ENCODE results near the gene OR6B2. TPM values are rescaled to one million over a fixed set of nuclear protein-coding genes. Genes with fewer than 3 reads are reported as not detected.
A peak's percentile ranks its signal among the peaks of the same experiment; 100 is the strongest.

The OR6B2 gene
- total RNA-seq (not detected), polyA plus RNA-seq (not detected)
- long read RNA-seq, donor 1 = 0 reads
- long read RNA-seq, donor 2 = 0 reads

DNA sequence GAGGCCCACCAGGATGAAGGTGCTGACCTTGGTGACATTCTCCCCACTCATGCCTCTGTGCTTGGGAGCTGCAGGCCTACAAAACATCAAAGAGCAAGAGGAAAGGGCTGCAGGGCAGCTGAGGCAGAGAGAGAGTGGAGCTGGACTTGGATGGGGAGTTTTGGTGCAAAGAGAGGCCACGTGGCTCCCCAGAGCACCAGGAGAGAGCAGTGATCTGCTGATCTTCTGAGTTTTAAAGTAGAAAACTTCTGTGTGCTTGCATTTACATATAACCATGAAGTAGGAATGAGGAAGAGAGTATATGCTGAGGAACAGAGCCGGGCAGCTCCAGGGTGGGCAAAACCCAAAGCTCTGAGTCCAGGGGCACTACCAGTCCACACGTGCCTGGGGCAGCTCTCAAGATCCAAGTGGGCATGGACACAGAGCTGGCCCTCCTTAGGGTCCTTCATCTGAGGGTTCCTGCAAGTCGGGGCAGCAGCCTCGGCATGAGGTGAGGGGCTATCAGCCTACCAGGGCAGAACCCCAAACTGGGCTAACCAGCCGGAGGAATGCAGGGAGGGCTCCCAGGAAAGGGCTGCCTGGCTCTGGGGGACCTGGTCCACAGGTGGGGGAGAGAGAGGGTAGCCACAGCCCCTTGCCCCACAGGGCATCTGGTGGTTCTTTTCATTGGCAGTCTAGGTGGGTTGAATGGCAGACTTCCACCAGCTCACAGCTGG is at the start of gene OR6B2:
OR6B2 (minus strand) TSS at position 51 of the 716 bp plus-strand sequence; CDS start at position 51, 0 bp downstream.
- Histone ChIP-seq H3K27ac (ENCODE audit: low read depth in 1 of 2, low read length in 2 of 2) (no peak within 1 kb of the TSS), H3K4me1 (ENCODE audit: control insufficient read depth in 1 of 2, insufficient read depth in 2 of 2, low read length in 2 of 2) (no peaks in the 10 kb centered on the region), H3K36me3 (ENCODE audit: control insufficient read depth in 1 of 2, insufficient read depth in 2 of 2, low read length in 1 of 2) (no peaks in the 10 kb centered on the region), H3K9me3 (ENCODE audit: control insufficient read depth, low read length) (no peaks in the 10 kb centered on the region), H3K4me3 (ENCODE audit: low read length in 2 of 2) (no peak within 1 kb of the TSS), H3K27me3 (ENCODE audit: control insufficient read depth in 1 of 2, insufficient read depth in 2 of 2, low read length in 1 of 2) (no peaks in the 10 kb centered on the region)
- intact Hi-C loops (cut with DNase I) = no loop called here
- 64 to 69% methylated on average over 6 of the region's 6 CpGs for WGBS, 2 donors
- DNase-seq (peak in 1 of 2 donors; percentile 51), ATAC-seq (ENCODE audit: low FRiP score) (no peak)

- Histone ChIP-seq H3K9me3 (ENCODE audit: control insufficient read depth, low read length) (peaks cover 7% of the 10 kb centered on the region), H3K4me1 (ENCODE audit: control insufficient read depth in 1 of 2, insufficient read depth in 2 of 2, low read length in 2 of 2) (no peaks in the 10 kb centered on the region), H3K27ac (ENCODE audit: low read depth in 1 of 2, low read length in 2 of 2) (no peak overlapping the region), H3K4me3 (ENCODE audit: low read length in 2 of 2) (no peak overlapping the region), H3K27me3 (ENCODE audit: control insufficient read depth in 1 of 2, insufficient read depth in 2 of 2, low read length in 1 of 2) (peaks cover 0 to 2% of the 10 kb centered on the region in 2 donors), H3K36me3 (ENCODE audit: control insufficient read depth in 1 of 2, insufficient read depth in 2 of 2, low read length in 1 of 2) (no peaks in the 10 kb centered on the region)
- ATAC-seq (ENCODE audit: low FRiP score) = no peak
- DNase-seq = no peak
- intact Hi-C loops (cut with DNase I) = no loop called here
- WGBS, 2 donors = 48 to 59% methylated on average over 2 of the region's 2 CpGs
Measured at GRCh38 chr2:240078631-240079030, 48.4 kb upstream of the OR6B2 start.

DNA sequence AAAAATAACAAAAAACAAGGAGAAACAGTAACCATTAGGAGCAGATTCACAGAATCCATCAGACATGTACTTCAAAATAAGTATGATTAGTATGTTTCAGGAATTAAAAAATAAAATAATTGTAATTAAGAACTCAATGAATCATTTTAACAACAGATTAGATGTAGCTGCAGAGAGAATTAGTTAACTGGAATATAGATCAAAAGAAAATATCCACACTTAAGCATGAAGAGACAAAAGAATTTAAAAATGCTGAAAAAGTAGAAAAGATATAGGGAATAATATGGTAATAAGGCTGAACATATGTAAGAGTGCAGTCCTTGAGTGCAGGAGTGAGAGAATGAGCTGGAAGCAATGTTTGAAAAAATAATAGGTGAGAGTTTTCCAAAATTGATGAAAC is 47.2 kb upstream of the OR6B2 start:
- H3K4me1 ChIP-seq (ENCODE audit: control insufficient read depth in 1 of 2, insufficient read depth in 2 of 2, low read length in 2 of 2) = no peaks in the 10 kb centered on the region
- H3K27me3 ChIP-seq (ENCODE audit: control insufficient read depth in 1 of 2, insufficient read depth in 2 of 2, low read length in 1 of 2) = peaks cover 0 to 2% of the 10 kb centered on the region in 2 donors
- intact Hi-C loops (cut with DNase I) = no loop called here
- ATAC-seq (ENCODE audit: low FRiP score) (no peak), DNase-seq (no peak)
- H3K4me3 ChIP-seq (ENCODE audit: low read length in 2 of 2) = no peak overlapping the region
- H3K27ac ChIP-seq (ENCODE audit: low read depth in 1 of 2, low read length in 2 of 2) = no peak overlapping the region
- H3K36me3 ChIP-seq (ENCODE audit: control insufficient read depth in 1 of 2, insufficient read depth in 2 of 2, low read length in 1 of 2) = no peaks in the 10 kb centered on the region
- H3K9me3 ChIP-seq (ENCODE audit: control insufficient read depth, low read length) = peaks cover 8% of the 10 kb centered on the region

DNA sequence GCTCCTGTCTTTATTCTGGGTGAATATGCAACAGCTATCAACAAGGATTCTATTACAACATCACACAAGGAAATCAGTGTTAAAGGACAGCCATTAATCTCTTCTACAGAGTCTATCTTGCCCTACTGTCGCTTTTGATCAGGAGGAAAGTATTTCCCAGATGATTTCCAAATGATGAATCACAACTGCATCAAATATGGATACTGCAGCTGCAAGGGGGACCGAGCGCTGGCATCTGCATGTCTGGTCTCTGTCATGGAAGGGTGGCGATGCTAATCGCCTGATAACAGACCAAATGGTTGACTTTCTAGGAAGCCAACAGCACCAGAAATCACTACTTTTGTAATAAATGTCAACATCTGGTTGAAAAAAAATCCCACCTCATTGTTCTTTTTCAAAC is 44.3 kb upstream of the OR6B2 start:
- ATAC-seq (ENCODE audit: low FRiP score) (no peak), DNase-seq (no peak)
- 49 to 88% methylated on average over 5 of the region's 5 CpGs for WGBS, 2 donors
- H3K27me3 ChIP-seq (ENCODE audit: control insufficient read depth in 1 of 2, insufficient read depth in 2 of 2, low read length in 1 of 2) = peaks cover 0 to 2% of the 10 kb centered on the region in 2 donors
- H3K4me3 ChIP-seq (ENCODE audit: low read length in 2 of 2) = no peak overlapping the region
- H3K9me3 ChIP-seq (ENCODE audit: control insufficient read depth, low read length) = peaks cover 6% of the 10 kb centered on the region
- H3K36me3 ChIP-seq (ENCODE audit: control insufficient read depth in 1 of 2, insufficient read depth in 2 of 2, low read length in 1 of 2) = no peaks in the 10 kb centered on the region
- H3K4me1 ChIP-seq (ENCODE audit: control insufficient read depth in 1 of 2, insufficient read depth in 2 of 2, low read length in 2 of 2) = no peaks in the 10 kb centered on the region
- intact Hi-C loops (cut with DNase I) = no loop called here
- no peak overlapping the region for H3K27ac ChIP-seq (ENCODE audit: low read depth in 1 of 2, low read length in 2 of 2)

- intact Hi-C loops (cut with DNase I) = no loop called here
- Histone ChIP-seq H3K9me3 (ENCODE audit: control insufficient read depth, low read length) (peaks cover 6% of the 10 kb centered on the region), H3K27me3 (ENCODE audit: control insufficient read depth in 1 of 2, insufficient read depth in 2 of 2, low read length in 1 of 2) (peaks cover 0 to 2% of the 10 kb centered on the region in 2 donors), H3K27ac (ENCODE audit: low read depth in 1 of 2, low read length in 2 of 2) (no peak overlapping the region), H3K4me3 (ENCODE audit: low read length in 2 of 2) (no peak overlapping the region), H3K36me3 (ENCODE audit: control insufficient read depth in 1 of 2, insufficient read depth in 2 of 2, low read length in 1 of 2) (no peaks in the 10 kb centered on the region), H3K4me1 (ENCODE audit: control insufficient read depth in 1 of 2, insufficient read depth in 2 of 2, low read length in 2 of 2) (no peaks in the 10 kb centered on the region)
- 78 to 87% methylated on average over 3 of the region's 3 CpGs for WGBS, 2 donors
- ATAC-seq (ENCODE audit: low FRiP score) = no peak
- no peak for DNase-seq
Measured at GRCh38 chr2:240070907-240071306, 40.7 kb upstream of the OR6B2 start.

GRCh38 chr2:240069829-240070228 is 39.6 kb upstream of the OR6B2 start:
- Histone ChIP-seq H3K36me3 (ENCODE audit: control insufficient read depth in 1 of 2, insufficient read depth in 2 of 2, low read length in 1 of 2) (no peaks in the 10 kb centered on the region), H3K9me3 (ENCODE audit: control insufficient read depth, low read length) (peaks cover 3% of the 10 kb centered on the region), H3K4me3 (ENCODE audit: low read length in 2 of 2) (no peak overlapping the region), H3K27me3 (ENCODE audit: control insufficient read depth in 1 of 2, insufficient read depth in 2 of 2, low read length in 1 of 2) (no peaks in the 10 kb centered on the region), H3K4me1 (ENCODE audit: control insufficient read depth in 1 of 2, insufficient read depth in 2 of 2, low read length in 2 of 2) (no peaks in the 10 kb centered on the region), H3K27ac (ENCODE audit: low read depth in 1 of 2, low read length in 2 of 2) (no peak overlapping the region)
- 29 to 50% methylated on average over 1 of the region's 1 CpG for WGBS, 2 donors
- DNase-seq (no peak), ATAC-seq (ENCODE audit: low FRiP score) (no peak)
- intact Hi-C loops (cut with DNase I) = no loop called here

- H3K36me3 ChIP-seq (ENCODE audit: control insufficient read depth in 1 of 2, insufficient read depth in 2 of 2, low read length in 1 of 2) = no peaks in the 10 kb centered on the region
- intact Hi-C loops (cut with DNase I) = no loop called here
- no peak overlapping the region for H3K4me3 ChIP-seq (ENCODE audit: low read length in 2 of 2)
- 95 to 97% methylated on average over 1 of the region's 1 CpG for WGBS, 2 donors
- no peaks in the 10 kb centered on the region for H3K4me1 ChIP-seq (ENCODE audit: control insufficient read depth in 1 of 2, insufficient read depth in 2 of 2, low read length in 2 of 2)
- ATAC-seq (ENCODE audit: low FRiP score) = no peak
- no peak for DNase-seq
- no peaks in the 10 kb centered on the region for H3K27me3 ChIP-seq (ENCODE audit: control insufficient read depth in 1 of 2, insufficient read depth in 2 of 2, low read length in 1 of 2)
- no peak overlapping the region for H3K27ac ChIP-seq (ENCODE audit: low read depth in 1 of 2, low read length in 2 of 2)
- H3K9me3 ChIP-seq (ENCODE audit: control insufficient read depth, low read length) = peaks cover 2% of the 10 kb centered on the region
Measured at GRCh38 chr2:240068193-240068592, 38.0 kb upstream of the OR6B2 start.

DNA sequence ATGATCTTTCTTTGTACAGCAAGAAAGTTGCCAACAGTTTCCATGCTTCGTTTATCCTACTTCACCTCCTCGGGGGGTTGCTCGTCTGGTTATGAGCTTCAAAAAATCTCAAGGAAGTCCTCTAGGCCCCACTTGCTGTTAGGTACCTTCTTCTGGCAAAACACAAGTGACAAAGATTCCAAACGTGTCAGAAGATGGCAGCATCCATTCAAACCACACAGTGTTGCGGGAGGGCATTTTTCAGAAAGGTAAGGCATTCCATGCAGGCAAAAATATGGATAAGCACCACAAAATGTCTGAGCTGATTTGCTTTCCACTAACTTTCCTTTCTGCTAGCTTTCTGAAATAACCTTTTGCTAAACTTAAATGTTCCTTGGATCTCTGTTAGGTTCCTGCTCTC is 36.3 kb upstream of the OR6B2 start:
- intact Hi-C loops (cut with DNase I) = no loop called here

DNA sequence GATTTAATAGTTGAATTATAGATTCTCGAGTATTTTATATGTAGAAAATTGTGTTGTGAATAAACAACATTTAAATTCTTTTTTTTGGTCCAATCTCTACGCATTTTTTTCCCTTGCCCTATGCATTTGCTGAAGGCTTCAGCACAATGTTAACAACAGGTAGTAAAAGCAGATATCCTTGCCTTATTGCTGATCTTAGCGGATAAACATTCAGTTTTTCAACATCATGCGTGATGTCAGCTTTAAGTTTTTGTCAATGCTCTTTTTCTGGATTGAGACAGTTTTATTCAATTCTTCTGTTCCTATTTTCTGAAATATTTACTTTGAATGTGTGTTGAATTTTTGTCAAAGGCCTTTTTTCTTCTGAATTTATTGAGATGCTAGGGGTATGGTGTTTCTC is 34.7 kb upstream of the OR6B2 start:
- intact Hi-C loops (cut with DNase I) = no loop called here
- Histone ChIP-seq H3K4me1 (ENCODE audit: control insufficient read depth in 1 of 2, insufficient read depth in 2 of 2, low read length in 2 of 2) (no peaks in the 10 kb centered on the region), H3K9me3 (ENCODE audit: control insufficient read depth, low read length) (peaks cover 2% of the 10 kb centered on the region), H3K27ac (ENCODE audit: low read depth in 1 of 2, low read length in 2 of 2) (no peak overlapping the region), H3K4me3 (ENCODE audit: low read length in 2 of 2) (no peak overlapping the region), H3K27me3 (ENCODE audit: control insufficient read depth in 1 of 2, insufficient read depth in 2 of 2, low read length in 1 of 2) (no peaks in the 10 kb centered on the region), H3K36me3 (ENCODE audit: control insufficient read depth in 1 of 2, insufficient read depth in 2 of 2, low read length in 1 of 2) (no peaks in the 10 kb centered on the region)
- DNase-seq (no peak), ATAC-seq (ENCODE audit: low FRiP score) (no peak)
- 85 to 90% methylated on average over 4 of the region's 4 CpGs for WGBS, 2 donors

More for the DNA sequence above, 36.3 kb upstream of the OR6B2 start:
- H3K27ac ChIP-seq (ENCODE audit: low read depth in 1 of 2, low read length in 2 of 2) = no peak overlapping the region
- 64 to 70% methylated on average over 5 of the region's 5 CpGs for WGBS, 2 donors
- ATAC-seq (ENCODE audit: low FRiP score) (no peak), DNase-seq (no peak)
- no peak overlapping the region for H3K4me3 ChIP-seq (ENCODE audit: low read length in 2 of 2)
- no peaks in the 10 kb centered on the region for H3K36me3 ChIP-seq (ENCODE audit: control insufficient read depth in 1 of 2, insufficient read depth in 2 of 2, low read length in 1 of 2)
- H3K4me1 ChIP-seq (ENCODE audit: control insufficient read depth in 1 of 2, insufficient read depth in 2 of 2, low read length in 2 of 2) = no peaks in the 10 kb centered on the region
- H3K27me3 ChIP-seq (ENCODE audit: control insufficient read depth in 1 of 2, insufficient read depth in 2 of 2, low read length in 1 of 2) = no peaks in the 10 kb centered on the region
- H3K9me3 ChIP-seq (ENCODE audit: control insufficient read depth, low read length) = peaks cover 2% of the 10 kb centered on the region

Measured in aorta (tissue), 5 donors.